GM23338 (cell line): ENCODE measurements around the gene KRT38. TPM values are rescaled to one million over a fixed set of nuclear protein-coding genes. Genes with fewer than 3 reads are reported as not detected.

Experiments
- ATAC-seq: fragments of 200-7000 bp; cut with Tn5 transposase; 3 replicates; pipeline ENCODE4 v1.9.1; 2020
- DNase-seq: peaks from one replicate; pipeline ENCODE4 v3.0.0-alpha.2; 2015; ENCODE audit warnings: low spot score
- H2AFZ ChIP-seq: fragments of 200-600 bp; sonication (generic); 2 replicates; pipeline ENCODE4 v1.8.0; 2016; ENCODE audit warnings: antibody characterized with exemption, mild to moderate bottlenecking, moderate library complexity
- H3F3A ChIP-seq: fragments of 200-600 bp; sonication (generic); replicated peaks from 2 replicates; pipeline ENCODE4 v1.8.0; 2017; ENCODE audit warnings: antibody characterized with exemption, mixed run types, low read depth
- H3K27ac ChIP-seq: fragments of 200-600 bp; sonication (generic); 2 replicates; pipeline ENCODE4 v1.6.1; 2016; ENCODE audit warnings: low read depth
- H3K27me3 ChIP-seq: fragments of 200-600 bp; sonication (generic); 2 replicates; pipeline ENCODE4 v1.8.0; 2016; ENCODE audit warnings: mild to moderate bottlenecking, mixed run types, moderate library complexity; ENCODE audit not compliant: insufficient read depth
- H3K36me3 ChIP-seq: fragments of 200-600 bp; sonication (generic); 2 replicates; pipeline ENCODE4 v1.8.0; 2016; ENCODE audit warnings: mild to moderate bottlenecking; ENCODE audit not compliant: insufficient read depth
- H3K4me1 ChIP-seq: fragments of 200-600 bp; sonication (generic); 2 replicates; pipeline ENCODE4 v1.8.0; 2016; ENCODE audit warnings: mild to moderate bottlenecking, moderate library complexity; ENCODE audit not compliant: insufficient read depth
- H3K4me2 ChIP-seq: fragments of 200-600 bp; sonication (generic); 2 replicates; pipeline ENCODE4 v1.7.1; 2017; ENCODE audit warnings: mixed run types
- H3K4me3 ChIP-seq: fragments of 200-600 bp; sonication (generic); 2 replicates; pipeline ENCODE4 v1.6.1; 2016; ENCODE audit warnings: mixed run types
- H3K79me2 ChIP-seq: fragments of 200-600 bp; sonication (generic); replicated peaks from 2 replicates; pipeline ENCODE4 v1.8.0; 2017; ENCODE audit warnings: mild to moderate bottlenecking; ENCODE audit not compliant: insufficient read depth
- H3K9me2 ChIP-seq: fragments of 200-600 bp; sonication (generic); 2 replicates; pipeline ENCODE4 v1.8.0; 2017; ENCODE audit not compliant: insufficient read depth
- H4K20me1 ChIP-seq: fragments of 200-600 bp; sonication (generic); replicated peaks from 2 replicates; pipeline ENCODE4 v1.8.0; 2017; ENCODE audit warnings: mild to moderate bottlenecking; ENCODE audit not compliant: insufficient read depth
- H3K27ac Mint-ChIP-seq: 2 replicates; pipeline ENCODE4 v1.8.0; 2020; ENCODE audit warnings: inconsistent platforms, mild to moderate bottlenecking, moderate library complexity, mixed read lengths
- H3K27me3 Mint-ChIP-seq: 3 replicates; pipeline ENCODE4 v1.8.0; 2022; ENCODE audit warnings: low read depth, mild to moderate bottlenecking, moderate library complexity, mixed read lengths, inconsistent platforms; ENCODE audit not compliant: insufficient read depth, poor library complexity
- H3K36me3 Mint-ChIP-seq: 3 replicates; pipeline ENCODE4 v1.8.0; 2021; ENCODE audit warnings: low read depth, mild to moderate bottlenecking, inconsistent platforms, moderate library complexity, mixed read lengths
- H3K4me1 Mint-ChIP-seq: 3 replicates; pipeline ENCODE4 v1.8.0; 2020; ENCODE audit warnings: mild to moderate bottlenecking, inconsistent platforms, mixed read lengths
- H3K4me3 Mint-ChIP-seq: 3 replicates; pipeline ENCODE4 v1.8.0; 2021; ENCODE audit warnings: moderate library complexity, mild to moderate bottlenecking, inconsistent platforms, mixed read lengths
- H3K9me3 Mint-ChIP-seq: 3 replicates; pipeline ENCODE4 v1.8.0; 2020; ENCODE audit warnings: moderate library complexity, mild to moderate bottlenecking, inconsistent platforms, mixed read lengths
- CREB1 ChIP-seq: fragments of 250-450 bp; sonication (Bioruptor Pico); IDR thresholded peaks from 2 replicates; pipeline ENCODE4 v1.5.0; 2020; ENCODE audit warnings: low read depth, mild to moderate bottlenecking, moderate library complexity
- CTCF ChIP-seq, 2 experiments: fragments of 200-600 bp in 1 of 2; sonication (generic) in 1 of 2; conservative IDR thresholded peaks; 2 replicates each; pipeline versions ENCODE4 v1.5.1 to v1.6.1; 2016 to 2017; ENCODE audit warnings: antibody characterized with exemption in 2 of 2, low read depth in 2 of 2, mild to moderate bottlenecking in 2 of 2, moderate library complexity in 1 of 2
- ETS1 ChIP-seq: IDR thresholded peaks from 2 replicates; pipeline ENCODE4 v1.6.1; 2016; ENCODE audit warnings: antibody characterized with exemption
- EZH2 ChIP-seq: fragments of 200-600 bp; sonication (generic); IDR thresholded peaks from one replicate; pipeline ENCODE4 v1.8.0; 2017; ENCODE audit warnings: antibody characterized with exemption, mild to moderate bottlenecking, low read depth; ENCODE audit not compliant: unreplicated experiment
- EZH2phosphoT487 ChIP-seq: fragments of 200-600 bp; sonication (generic); IDR thresholded peaks from one replicate; pipeline ENCODE4 v1.8.1; 2018; ENCODE audit warnings: antibody characterized with exemption; ENCODE audit not compliant: unreplicated experiment
- JUNB ChIP-seq: IDR thresholded peaks from one replicate; pipeline ENCODE4 v1.6.1; 2016; ENCODE audit warnings: antibody characterized with exemption; ENCODE audit not compliant: unreplicated experiment
- NANOG ChIP-seq: IDR thresholded peaks from 2 replicates; pipeline ENCODE4 v1.6.1; 2016; ENCODE audit warnings: antibody characterized with exemption, borderline replicate concordance
- POLR2AphosphoS5 ChIP-seq: IDR thresholded peaks from 2 replicates; pipeline ENCODE4 v1.6.1; 2016; ENCODE audit warnings: antibody characterized with exemption, low read depth
- REST ChIP-seq: IDR thresholded peaks from one replicate; pipeline ENCODE4 v1.6.1; 2018; ENCODE audit warnings: antibody characterized with exemption; ENCODE audit not compliant: unreplicated experiment
- STAT1 ChIP-seq: IDR thresholded peaks from one replicate; pipeline ENCODE4 v1.6.1; 2016; ENCODE audit warnings: antibody characterized with exemption; ENCODE audit not compliant: unreplicated experiment
- ZNF114 ChIP-seq: fragments of 250-450 bp; sonication (Bioruptor Pico); IDR thresholded peaks from 2 replicates; pipeline ENCODE4 v1.5.0; 2020; ENCODE audit warnings: mild to moderate bottlenecking, moderate library complexity
- ZNF331 ChIP-seq: fragments of 250-450 bp; sonication (Bioruptor Pico); IDR thresholded peaks from 2 replicates; pipeline ENCODE4 v1.5.0; 2020; ENCODE audit warnings: low read depth, mild to moderate bottlenecking, moderate library complexity
- ZNF462 ChIP-seq: fragments of 250-450 bp; sonication (Bioruptor Pico); IDR thresholded peaks from 2 replicates; pipeline ENCODE4 v1.5.0; 2020; ENCODE audit warnings: mild to moderate bottlenecking, moderate library complexity
- polyA plus RNA-seq: library from polyadenylated mRNA; unstranded; fragments of >200 nt; fragmentation: Nextera tagmentation; extraction: Ambion mirVana; gene quantifications from 2 replicates; pipeline ENCODE4 v1.2.1, GENCODE V29; 2016
- total RNA-seq: library from RNA; depleted of rRNA; stranded (reverse); fragments of >200 nt; shearing (Covaris generic); gene quantifications from 2 replicates; pipeline ENCODE4 v1.2.3, GENCODE V29; 2014

KRT38 gene
- total and polyA plus RNA-seq, 2 experiments from 2014 or later, result not detected

- DNase-seq (no peak), ATAC-seq (no peak)
- H4K20me1 ChIP-seq, result no peaks in the 10 kb centered on the region
- no peaks in the 10 kb centered on the region for H3K4me1 Mint-ChIP-seq
- H3K4me3 Mint-ChIP-seq, result no peak overlapping the region
- no peaks in the 10 kb centered on the region for H3K79me2 ChIP-seq
- H3K9me2 ChIP-seq, result 0 out of 2 replicates have a peak, but pooled peaks cover 4% of the 10 kb centered on the region
- no peak overlapping the region for H2AFZ ChIP-seq
- H3K9me3 Mint-ChIP-seq, result peaks cover 14% of the 10 kb centered on the region; the same call in 2 of the 3 replicates
- H3K36me3 ChIP-seq, result no peaks in the 10 kb centered on the region
- H3K27ac ChIP-seq, result no peak overlapping the region
- no peak overlapping the region for H3K27ac Mint-ChIP-seq
- H3K27me3 ChIP-seq, result no peaks in the 10 kb centered on the region
- no peaks in the 10 kb centered on the region for H3K36me3 Mint-ChIP-seq
- H3K4me2 ChIP-seq, result no peak overlapping the region
- no peak overlapping the region for H3K4me3 ChIP-seq
- H3F3A ChIP-seq, result no peaks in the 10 kb centered on the region
- no peaks in the 10 kb centered on the region for H3K4me1 ChIP-seq
- H3K27me3 Mint-ChIP-seq, result peaks cover 4% of the 10 kb centered on the region
- no peak for TF ChIP-seq CTCF (conservative IDR thresholded peaks at IDR 0.05; ENCODE audit: low read depth in 2 of 2)
- TF ChIP-seq ZNF114 (CRISPR knock-in tag), result no peak
- no peak for TF ChIP-seq POLR2AphosphoS5
- TF ChIP-seq ETS1, result no peak
- TF ChIP-seq NANOG, result no peak
- no peak for TF ChIP-seq EZH2
- TF ChIP-seq CREB1 (CRISPR knock-in tag), result no peak
- TF ChIP-seq JUNB, result no peak
- TF ChIP-seq ZNF331, result no peak
- TF ChIP-seq ZNF462 (CRISPR knock-in tag), result no peak
- no peak for TF ChIP-seq EZH2phosphoT487
- no peak for TF ChIP-seq STAT1
- no peak for TF ChIP-seq REST
These were observed 27.6 kb upstream of the KRT38 start for GRCh38 chr17:41468346-41468745.
